Small intestine (tissue), 7 donors: ENCODE measurements around the gene RPL7A. TPM values are rescaled to one million over a fixed set of nuclear protein-coding genes. Genes with fewer than 3 reads are reported as not detected.
"Not testable (repeated sequence)": the region's sequence is repeated elsewhere in the genome, so short reads cannot be mapped to it uniquely, and the experiment has no call there.

ENCODE experiments used
- DNase-seq, 2 donors: peaks; one replicate each; pipeline versions ENCODE4 v3.0.0 to v3.0.0-alpha.2; 2013
- FAIRE-seq: peaks from 2 replicates; lab custom pipeline; 2012; peaks lifted over from hg19 to GRCh38; lab: Jason Lieb, UNC
- H3K27ac ChIP-seq, 3 donors: one replicate each; pipeline ENCODE4 v1.5.1; 2013; ENCODE audit warnings: low read length in 2 of 3, mild to moderate bottlenecking in 2 of 3, control low read depth in 1 of 3, inconsistent platforms in 1 of 3, low read depth in 1 of 3, moderate library complexity in 1 of 3
- H3K27me3 ChIP-seq, 3 donors: one replicate each; pipeline ENCODE4 v1.6.1; 2013; ENCODE audit warnings: low read length in 3 of 3, inconsistent platforms in 1 of 3; ENCODE audit not compliant: control insufficient read depth in 3 of 3, insufficient read depth in 3 of 3
- H3K36me3 ChIP-seq, 3 donors: one replicate each; pipeline ENCODE4 v1.6.1; 2013; ENCODE audit warnings: low read length in 3 of 3, inconsistent platforms in 1 of 3, low read depth in 1 of 3, mild to moderate bottlenecking in 1 of 3, moderate library complexity in 1 of 3; ENCODE audit not compliant: control insufficient read depth in 3 of 3, insufficient read depth in 2 of 3
- H3K4me1 ChIP-seq, 3 donors: one replicate each; pipeline ENCODE4 v1.6.1; 2013; ENCODE audit warnings: low read length in 2 of 3, inconsistent platforms in 1 of 3, low read depth in 1 of 3, mild to moderate bottlenecking in 1 of 3, moderate library complexity in 1 of 3; ENCODE audit not compliant: control insufficient read depth in 3 of 3, insufficient read depth in 2 of 3
- H3K4me3 ChIP-seq, 3 donors: one replicate each; pipeline ENCODE4 v1.5.1; 2013; ENCODE audit warnings: low read length in 3 of 3, control low read depth in 1 of 3, inconsistent platforms in 1 of 3, low read depth in 1 of 3, mild to moderate bottlenecking in 1 of 3, moderate library complexity in 1 of 3
- H3K9me3 ChIP-seq, 2 donors: one replicate each; pipeline ENCODE4 v1.6.1; 2013; ENCODE audit warnings: low read depth in 1 of 2, low read length in 1 of 2; ENCODE audit not compliant: control insufficient read depth in 2 of 2, insufficient read depth in 1 of 2
- WGBS, 3 donors: extraction: QIAGEN DNeasy Blood & Tissue Kit; methylation state at CpG; one replicate each; pipeline ENCODE4 v1.1.7; 2013; 5-methylcytosine and 5-hydroxymethylcytosine counted together
- polyA plus RNA-seq, 4 donors: library from polyadenylated mRNA; stranded (reverse) in 3 of 4; unstranded in 1 of 4; fragments of 200-250 nt in 3 of 4; fragments of 120-200 nt in 1 of 4; gene quantifications; one replicate each; pipeline versions ENCODE4 v1.2.1 to v1.2.3, GENCODE V29; 2013
- donor health status: healthy with polysubstance abuse.
- donor health status: control.
- donor health status: control.
- donor health status: Bipolar disorder and iron deficiency.
- donor health status: healthy.

RPL7A gene
- polyA plus RNA-seq, 4 donors, result 1,890 to 3,725 (median 2,971) TPM

GRCh38 chr9:133370685-133371084 is 22.7 kb downstream of the RPL7A start:
- Histone ChIP-seq H3K4me3 (peak overlapping the region in 1 of 3 donors; percentile 25), H3K9me3 (no peaks in the 10 kb centered on the region), H3K27me3 (no peaks in the 10 kb centered on the region), H3K4me1 (peaks cover 19 to 79% (median 28%) of the 10 kb centered on the region in 3 donors), H3K36me3 (peaks cover 6 to 71% (median 21%) of the 10 kb centered on the region in 3 donors), H3K27ac (peak overlapping the region; percentile 69 to 93 (median 87))
- FAIRE-seq (no peak), DNase-seq (peak in 1 of 2 donors; percentile 55)
- 52 to 59% (median 58%) methylated on average over 8 to 9 of the region's 9 CpGs for WGBS, 3 donors

GRCh38 chr9:133371261-133371711 is 23.3 kb downstream of the RPL7A start:
- H3K27ac ChIP-seq, result peak overlapping the region; percentile 69 to 89 (median 69)
- 41 to 61% (median 54%) methylated on average over 12 of the region's 12 CpGs for WGBS, 3 donors
- DNase-seq, result no peak
- H3K27me3 ChIP-seq, result no peaks in the 10 kb centered on the region
- peaks cover 19 to 78% (median 28%) of the 10 kb centered on the region in 3 donors for H3K4me1 ChIP-seq
- no peaks in the 10 kb centered on the region for H3K9me3 ChIP-seq
- peaks cover 6 to 67% (median 17%) of the 10 kb centered on the region in 3 donors for H3K36me3 ChIP-seq
- FAIRE-seq, result no peak
- peak overlapping the region in 1 of 3 donors; percentile 25 for H3K4me3 ChIP-seq

- H3K36me3 ChIP-seq, result peaks cover 6 to 59% (median 8%) of the 10 kb centered on the region in 3 donors
- no peak for DNase-seq
- no peaks in the 10 kb centered on the region for H3K27me3 ChIP-seq
- 62 to 65% (median 64%) methylated on average over 7 of the region's 7 CpGs for WGBS, 3 donors
- no peaks in the 10 kb centered on the region for H3K9me3 ChIP-seq
- peaks cover 22 to 75% (median 26%) of the 10 kb centered on the region in 3 donors for H3K4me1 ChIP-seq
- H3K4me3 ChIP-seq, result no peak overlapping the region
- FAIRE-seq, result no peak
- H3K27ac ChIP-seq, result peak overlapping the region; percentile 69 to 89 (median 69)
Measured at GRCh38 chr9:133372144-133372543, 24.1 kb downstream of the RPL7A start.

- Histone ChIP-seq H3K9me3 (peaks cover 0 to 7% of the 10 kb centered on the region in 2 donors), H3K4me1 (peaks cover 21 to 53% (median 22%) of the 10 kb centered on the region in 3 donors), H3K27me3 (no peaks in the 10 kb centered on the region), H3K4me3 (peak overlapping the region; percentile 92 to 100 (median 96)), H3K27ac (peak overlapping the region; percentile 99 to 100 (median 99)), H3K36me3 (peaks cover 4 to 39% (median 5%) of the 10 kb centered on the region in 3 donors)
- 3 to 10% (median 3%) methylated on average over 12 of the region's 12 CpGs for WGBS, 3 donors
- FAIRE-seq (no peak), DNase-seq (no peak)
Measured at GRCh38 chr9:133374612-133375115, 26.6 kb downstream of the RPL7A start.

- DNase-seq, result peak; percentile 91 to 93
- Histone ChIP-seq H3K27ac (peak overlapping the region; percentile 99 to 100 (median 99)), H3K4me1 (peaks cover 17 to 47% (median 18%) of the 10 kb centered on the region in 3 donors), H3K4me3 (peak overlapping the region; percentile 92 to 100 (median 96)), H3K36me3 (peaks cover 3 to 33% (median 5%) of the 10 kb centered on the region in 3 donors), H3K9me3 (peaks cover 0 to 7% of the 10 kb centered on the region in 2 donors), H3K27me3 (no peaks in the 10 kb centered on the region)
- no peak for FAIRE-seq
- 0 to 1% (median 0%) methylated on average over 15 to 39 of the region's 39 CpGs for WGBS, 3 donors
Measured at GRCh38 chr9:133375116-133375723, 27.2 kb downstream of the RPL7A start.

- Histone ChIP-seq H3K9me3 (peaks cover 0 to 7% of the 10 kb centered on the region in 2 donors), H3K27ac (peak within 1 kb of the TSS; percentile 99 to 100 (median 99)), H3K27me3 (no peaks in the 10 kb centered on the region), H3K36me3 (peaks cover 0 to 26% (median 5%) of the 10 kb centered on the region in 3 donors), H3K4me1 (peaks cover 15 to 40% (median 17%) of the 10 kb centered on the region in 3 donors), H3K4me3 (peak within 1 kb of the TSS; percentile 92 to 100 (median 96))
- DNase-seq (peak; percentile 96 to 99), FAIRE-seq (no peak)
- WGBS, 3 donors, result 0 to 1% (median 0%) methylated on average over 69 to 120 of the region's 120 CpGs
Measured at GRCh38 chr9:133375724-133376654, 28.0 kb downstream of the RPL7A start, which contains the start of the genes STKLD1 and SURF4. Gene STKLD1 (plus strand): TSS chr9:133376366. CDS start chr9:133376474, 108 bp downstream. Gene SURF4 (minus strand): TSS chr9:133376060. CDS start chr9:133375969, 91 bp downstream.

GRCh38 chr9:133377280-133377679 is 29.3 kb downstream of the RPL7A start:
- not testable (repeated sequence) for H3K4me3 ChIP-seq, DNase-seq, H3K27me3 ChIP-seq, FAIRE-seq, H3K9me3 ChIP-seq, H3K27ac ChIP-seq
- Histone ChIP-seq H3K36me3 (peaks cover 0 to 13% (median 5%) of the 10 kb centered on the region in 3 donors), H3K4me1 (peaks cover 12 to 27% (median 13%) of the 10 kb centered on the region in 3 donors)
- whole genome bisulfite sequencing, 3 donors, result 86 to 94% (median 90%) methylated on average over 14 of the region's 14 CpGs
